Glomerular endothelial cell (primary cell): Measurements from ENCODE around the gene PPP1R14D. TPM values are rescaled to one million over a fixed set of nuclear protein-coding genes. Genes with fewer than 3 reads are reported as not detected.

ENCODE experiments used
- total RNA-seq: library from RNA; depleted of rRNA; stranded (reverse); fragments of >200 nt; gene quantifications from 2 replicates; pipeline ENCODE4 v1.2.3, GENCODE V29; 2015

The PPP1R14D gene
- total RNA-seq, 1 donor from 2014 or later: not detected

Other genes with a start within 250 kb of the PPP1R14D start
- 4.2 and 10.8 TPM in 2 replicates for gene KNL1, start 234.5 kb downstream of the PPP1R14D start, total RNA-seq
- 3.4 and 4.7 TPM in 2 replicates for gene RAD51, start 133.5 kb downstream of the PPP1R14D start, total RNA-seq
- gene RMDN3, start 73.5 kb downstream of the PPP1R14D start, total RNA-seq: 20.5 and 26.5 TPM in 2 replicates
- 2.2 and 3.7 TPM in 2 replicates for gene GCHFR, start 64.6 kb downstream of the PPP1R14D start, total RNA-seq
- not detected in 2 replicates for gene C15orf62, start 58.7 kb downstream of the PPP1R14D start, total RNA-seq
- gene ZFYVE19, start 21.6 kb downstream of the PPP1R14D start, total RNA-seq: 25.7 and 26.0 TPM in 2 replicates
- 15.5 and 19.8 TPM in 2 replicates for gene DNAJC17, start 21.2 kb downstream of the PPP1R14D start, total RNA-seq
- gene SPINT1, start 15.3 kb upstream of the PPP1R14D start, total RNA-seq: 8.0 and 20.9 TPM in 2 replicates
- gene RHOV, start 45.5 kb upstream of the PPP1R14D start, total RNA-seq: 0.10 and 0.23 TPM in 2 replicates
- 60.4 and 63.8 TPM in 2 replicates for gene VPS18, start 65.7 kb upstream of the PPP1R14D start, total RNA-seq
- 91.1 and 213 TPM in 2 replicates for gene DLL4, start 100.6 kb upstream of the PPP1R14D start, total RNA-seq
- gene CHAC1, start 124.8 kb upstream of the PPP1R14D start, total RNA-seq: 10.3 and 12.7 TPM in 2 replicates